Measurements from ENCODE around the gene C3orf62. TPM values are rescaled to one million over a fixed set of nuclear protein-coding genes. Genes with fewer than 3 reads are reported as not detected.

C3orf62 gene
- total RNA-seq, 3 donors from 2014 or later: 4.5 to 7.8 (median 5.5) TPM

DNA sequence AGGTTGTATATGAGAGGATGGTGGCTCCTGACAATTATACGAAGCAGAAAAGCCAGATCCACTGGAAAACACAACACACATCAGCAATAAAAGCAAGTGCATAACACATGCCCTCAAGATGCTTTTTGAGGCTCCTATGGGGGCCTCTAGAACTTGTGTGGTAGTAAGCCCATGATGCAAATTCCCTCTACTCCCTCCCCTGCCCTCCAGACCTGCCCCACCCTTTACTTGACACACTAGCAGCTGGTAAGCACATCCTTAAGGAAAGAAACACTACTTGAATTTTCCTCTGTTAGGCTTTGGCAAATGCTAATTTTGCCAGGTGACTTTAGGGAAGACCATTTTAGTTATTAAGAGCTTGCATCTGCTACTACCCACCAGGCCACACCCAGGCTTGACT is 33.6 kb upstream of the C3orf62 start:
- ATAC-seq: no peak
- Histone ChIP-seq H3K4me3 (no peak overlapping the region), H3K9me3 (no peaks in the 10 kb centered on the region), H3K4me1 (ENCODE audit: low read depth) (no peaks in the 10 kb centered on the region), H3K36me3 (ENCODE audit: low read depth) (no peaks in the 10 kb centered on the region)
- TF ChIP-seq CTCF (IDR thresholded peaks at IDR 0.05): no peak
- intact Hi-C loops (cut with DNase I, micrococcal nuclease): no loop called here
- no peak for DNase-seq

DNA sequence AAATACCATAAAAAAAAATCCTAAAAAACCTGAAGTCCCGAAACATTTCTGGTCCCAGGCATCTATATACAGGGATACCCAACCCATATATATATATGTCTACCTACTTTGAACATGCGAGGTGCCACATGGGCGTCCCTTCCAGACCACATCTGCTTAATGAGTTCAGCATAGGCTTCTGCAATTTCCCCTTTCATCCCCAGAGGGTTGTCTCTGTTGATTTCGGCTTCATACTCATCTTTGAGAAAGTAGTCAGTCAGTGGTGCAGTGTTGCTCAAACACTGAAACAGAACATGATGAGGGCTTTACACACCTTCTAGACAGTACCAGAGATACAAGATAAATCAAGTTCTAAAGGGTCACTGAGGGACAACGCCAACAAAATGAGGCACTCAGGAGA is 28.6 kb upstream of the C3orf62 start:
- Histone ChIP-seq H3K4me1 (ENCODE audit: low read depth) (no peaks in the 10 kb centered on the region), H3K4me3 (no peak overlapping the region), H3K9me3 (no peaks in the 10 kb centered on the region), H3K36me3 (ENCODE audit: low read depth) (peaks cover 5% of the 10 kb centered on the region)
- no peak for ATAC-seq
- intact Hi-C loops (cut with DNase I, micrococcal nuclease): no loop called here
- no peak for TF ChIP-seq CTCF (IDR thresholded peaks at IDR 0.05)
- DNase-seq: no peak

DNA sequence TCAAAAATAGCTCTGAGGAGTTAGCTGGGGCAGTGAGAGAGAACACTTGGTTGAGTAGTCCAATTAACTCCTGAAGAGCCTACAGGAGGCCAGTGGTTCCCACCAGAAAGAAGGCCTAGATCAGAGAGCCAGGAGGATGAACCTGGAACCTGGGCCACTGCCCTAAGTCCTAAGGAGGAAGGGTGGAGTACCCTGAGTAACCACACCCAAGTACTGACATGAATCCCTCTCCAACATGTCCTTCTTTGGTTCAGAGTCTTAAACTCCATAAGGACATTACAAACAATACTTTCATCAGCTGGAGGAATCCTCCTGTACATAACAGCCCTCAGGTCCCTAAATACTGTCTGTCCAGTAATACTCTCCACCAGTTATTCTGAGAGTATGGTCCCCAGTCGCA is 25.6 kb upstream of the C3orf62 start:
- peaks cover 13% of the 10 kb centered on the region for H3K36me3 ChIP-seq (ENCODE audit: low read depth)
- no peaks in the 10 kb centered on the region for H3K9me3 ChIP-seq
- no peak for DNase-seq
- no peak for ATAC-seq
- intact Hi-C loops (cut with DNase I, micrococcal nuclease): no loop called here
- no peak overlapping the region for H3K4me3 ChIP-seq
- H3K4me1 ChIP-seq (ENCODE audit: low read depth): no peaks in the 10 kb centered on the region
- TF ChIP-seq CTCF (IDR thresholded peaks at IDR 0.05): no peak

GRCh38 chr3:49300595-49300994 is 23.6 kb upstream of the C3orf62 start:
- no peak for ATAC-seq
- peaks cover 13% of the 10 kb centered on the region for H3K36me3 ChIP-seq (ENCODE audit: low read depth)

DNA sequence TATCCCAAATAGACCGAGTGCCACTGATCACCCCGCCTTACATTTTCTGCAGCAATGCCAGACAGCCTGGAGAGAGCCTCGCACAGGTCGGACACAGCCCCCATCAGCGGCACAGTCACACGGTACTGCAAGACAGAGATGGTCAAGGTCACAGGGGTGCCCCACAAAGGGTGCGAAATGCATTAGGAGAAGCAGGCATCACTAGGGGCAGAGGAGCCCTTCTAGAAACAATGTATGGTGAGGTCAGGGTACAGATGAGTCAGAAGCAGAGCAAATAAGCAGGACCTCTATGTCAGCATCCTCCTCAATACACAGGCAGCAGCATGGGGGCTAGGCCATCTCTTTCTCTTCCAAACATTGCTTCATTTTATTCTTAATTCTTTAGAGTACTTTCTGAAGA is 21.5 kb upstream of the C3orf62 start:
- no peak for DNase-seq
- Histone ChIP-seq H3K36me3 (ENCODE audit: low read depth) (peaks cover 18% of the 10 kb centered on the region), H3K4me3 (no peak overlapping the region), H3K9me3 (no peaks in the 10 kb centered on the region), H3K4me1 (ENCODE audit: low read depth) (no peaks in the 10 kb centered on the region)
- TF ChIP-seq CTCF (IDR thresholded peaks at IDR 0.05): no peak
- ATAC-seq: no peak
- intact Hi-C loops (cut with DNase I, micrococcal nuclease): no loop called here

More at GRCh38 chr3:49300595-49300994, 23.6 kb upstream of the C3orf62 start:
- intact Hi-C loops (cut with DNase I, micrococcal nuclease): no loop called here
- no peak for TF ChIP-seq CTCF (IDR thresholded peaks at IDR 0.05)
- no peak for DNase-seq
- Histone ChIP-seq H3K4me3 (no peak overlapping the region), H3K4me1 (ENCODE audit: low read depth) (no peaks in the 10 kb centered on the region), H3K9me3 (no peaks in the 10 kb centered on the region)

GRCh38 chr3:49296781-49297411 is 19.9 kb upstream of the C3orf62 start:
- Histone ChIP-seq H3K9me3 (no peaks in the 10 kb centered on the region), H3K4me1 (ENCODE audit: low read depth) (no peaks in the 10 kb centered on the region), H3K36me3 (ENCODE audit: low read depth) (peaks cover 23% of the 10 kb centered on the region), H3K4me3 (no peak overlapping the region)
- no peak for TF ChIP-seq CTCF (IDR thresholded peaks at IDR 0.05)
- DNase-seq (peak in 1 of 3 donors; percentile 53), ATAC-seq (peak; percentile 60)
- intact Hi-C loops (cut with DNase I, micrococcal nuclease): no loop called here

Measured in mucosa of descending colon (tissue), 3 donors.